GM18909 (cell line): ENCODE data around the gene TMEM239.
A peak's percentile ranks its signal among the peaks of the same experiment; 100 is the strongest.
"Not testable (repeated sequence)": the region's sequence is repeated elsewhere in the genome, so short reads cannot be mapped to it uniquely, and the experiment has no call there.

ENCODE experiments used
- ATAC-seq: cut with Tn5 transposase; IDR thresholded peaks from one replicate; pipeline ENCODE4 v1.9.1; 2021; ENCODE audit warnings: mild to moderate bottlenecking; ENCODE audit not compliant: unreplicated experiment, poor library complexity

TMEM239 gene

GRCh38 chr20:2799271-2799670, 16.9 kb upstream of the TMEM239 start:
- no peak for ATAC-seq

GRCh38 chr20:2799688-2800520, 16.3 kb upstream of the TMEM239 start:
- peak; percentile 28 for ATAC-seq

GRCh38 chr20:2800521-2801285, 15.5 kb upstream of the TMEM239 start, which contains the start of gene CPXM1:
Gene CPXM1, minus strand, starts transcription at chr20:2800627. Its CDS starts 55 bp downstream, at chr20:2800572.
- peak; percentile 75 for ATAC-seq

- no peak for ATAC-seq
Observed at GRCh38 chr20:2801286-2801728, 14.9 kb upstream of the TMEM239 start.

GRCh38 chr20:2804041-2804828, 11.9 kb upstream of the TMEM239 start:
- no peak for ATAC-seq

- ATAC-seq: no peak
Observed at GRCh38 chr20:2804852-2805688, 11.1 kb upstream of the TMEM239 start.

- ATAC-seq: no peak
Observed at GRCh38 chr20:2805689-2806350, 10.3 kb upstream of the TMEM239 start.

GRCh38 chr20:2806351-2806701, 9.8 kb upstream of the TMEM239 start:
- no peak for ATAC-seq

- no peak for ATAC-seq
Observed at GRCh38 chr20:2807019-2807418, 9.1 kb upstream of the TMEM239 start.

GRCh38 chr20:2807929-2808328, 8.2 kb upstream of the TMEM239 start:
- not testable (repeated sequence) for ATAC-seq

- ATAC-seq: no peak
Observed at GRCh38 chr20:2809690-2810089, 6.5 kb upstream of the TMEM239 start.

GRCh38 chr20:2812189-2812588, 4.0 kb upstream of the TMEM239 start:
- ATAC-seq: no peak

- no peak for ATAC-seq
Observed at GRCh38 chr20:2814076-2814475, 2.1 kb upstream of the TMEM239 start.

- no peak for ATAC-seq
Observed at GRCh38 chr20:2814587-2815051, 1.5 kb upstream of the TMEM239 start, which contains the start of gene C20orf141. Gene C20orf141, plus strand, starts transcription at chr20:2814987. Its CDS starts 198 bp downstream, at chr20:2815185.

- ATAC-seq: no peak
Observed at GRCh38 chr20:2815242-2815900, 793 bp upstream of the TMEM239 start.

- ATAC-seq: no peak
Observed at GRCh38 chr20:2816583-2817340, 598 bp downstream of the TMEM239 start.

- no peak for ATAC-seq
Observed at GRCh38 chr20:2817341-2817726, 1.2 kb downstream of the TMEM239 start.
